LNCAP (cell line): ENCODE data around the gene MS4A3.

Experiments used
- TF ChIP-seq, protein P1 (sequence below): fragments of 450-650 bp; IDR thresholded peaks from 2 replicates; pipeline ENCODE4 v1.5.1; 2017; ENCODE audit warnings: mild to moderate bottlenecking

Gene MS4A3

GRCh38 chr11:60084631-60085273 is 28.3 kb downstream of the MS4A3 start:
- TF ChIP-seq, protein P1, sequence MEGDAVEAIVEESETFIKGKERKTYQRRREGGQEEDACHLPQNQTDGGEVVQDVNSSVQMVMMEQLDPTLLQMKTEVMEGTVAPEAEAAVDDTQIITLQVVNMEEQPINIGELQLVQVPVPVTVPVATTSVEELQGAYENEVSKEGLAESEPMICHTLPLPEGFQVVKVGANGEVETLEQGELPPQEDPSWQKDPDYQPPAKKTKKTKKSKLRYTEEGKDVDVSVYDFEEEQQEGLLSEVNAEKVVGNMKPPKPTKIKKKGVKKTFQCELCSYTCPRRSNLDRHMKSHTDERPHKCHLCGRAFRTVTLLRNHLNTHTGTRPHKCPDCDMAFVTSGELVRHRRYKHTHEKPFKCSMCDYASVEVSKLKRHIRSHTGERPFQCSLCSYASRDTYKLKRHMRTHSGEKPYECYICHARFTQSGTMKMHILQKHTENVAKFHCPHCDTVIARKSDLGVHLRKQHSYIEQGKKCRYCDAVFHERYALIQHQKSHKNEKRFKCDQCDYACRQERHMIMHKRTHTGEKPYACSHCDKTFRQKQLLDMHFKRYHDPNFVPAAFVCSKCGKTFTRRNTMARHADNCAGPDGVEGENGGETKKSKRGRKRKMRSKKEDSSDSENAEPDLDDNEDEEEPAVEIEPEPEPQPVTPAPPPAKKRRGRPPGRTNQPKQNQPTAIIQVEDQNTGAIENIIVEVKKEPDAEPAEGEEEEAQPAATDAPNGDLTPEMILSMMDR: no peak

DNA sequence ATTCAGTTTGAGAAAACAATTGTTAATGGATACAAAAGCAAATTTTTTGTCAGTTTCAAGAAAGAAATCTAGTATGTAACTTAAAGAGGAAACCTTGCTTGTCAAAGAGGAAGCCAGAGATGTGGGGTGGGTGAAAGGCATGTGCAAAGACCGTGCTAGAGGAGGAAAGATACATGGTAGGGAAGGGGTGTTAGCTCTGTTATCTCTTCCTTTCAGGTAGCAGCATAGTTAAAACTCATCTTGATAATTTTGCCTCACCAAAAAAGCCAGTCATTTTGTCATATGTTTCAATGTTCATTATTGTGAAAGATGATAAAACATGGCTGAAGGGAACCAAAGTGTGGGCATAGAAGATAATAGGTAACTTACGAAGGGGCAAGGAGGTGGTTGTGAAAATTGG is 29.4 kb downstream of the MS4A3 start:
- TF ChIP-seq, protein P1: no peak

DNA sequence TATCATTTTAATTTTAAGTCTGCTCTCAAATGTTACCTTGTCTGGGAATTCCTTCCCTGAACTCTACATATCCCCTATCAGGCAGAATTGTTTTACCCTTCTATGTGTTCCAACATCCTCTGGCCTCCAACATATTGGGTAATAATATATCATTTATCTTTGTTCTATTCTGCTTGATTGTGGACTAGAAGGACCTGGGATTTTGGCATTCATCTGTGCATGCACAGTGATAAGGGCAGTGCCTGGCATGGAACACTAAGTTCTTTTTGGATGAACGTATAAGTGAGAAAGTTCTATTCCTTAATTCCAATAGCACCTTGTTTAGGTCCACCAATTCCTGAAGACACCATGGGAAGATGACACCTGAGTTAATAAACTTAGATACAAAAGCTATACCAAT is 30.8 kb downstream of the MS4A3 start:
- TF ChIP-seq, protein P1: no peak

DNA sequence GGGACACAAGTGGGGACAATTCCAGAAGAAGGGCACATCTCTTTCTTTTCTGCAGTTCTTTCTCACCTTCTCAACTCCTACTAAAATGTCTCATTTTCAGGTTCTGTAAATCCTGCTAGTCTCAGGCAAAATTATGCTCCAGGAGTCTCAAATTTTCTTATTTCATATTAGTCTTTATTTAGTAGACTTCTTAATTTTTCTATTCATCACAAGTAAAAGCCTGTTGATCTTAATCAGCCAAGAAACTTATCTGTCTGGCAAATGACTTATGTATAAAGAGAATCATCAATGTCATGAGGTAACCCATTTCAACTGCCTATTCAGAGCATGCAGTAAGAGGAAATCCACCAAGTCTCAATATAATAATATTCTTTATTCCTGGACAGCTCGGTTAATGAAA is 31.9 kb downstream of the MS4A3 start, which contains the start of gene MS4A2:
TSS of gene MS4A2 (plus strand) at position 301 of the 400 bp plus-strand sequence. CDS start 102 bp downstream, outside the sequence.
- TF ChIP-seq, protein P1: no peak

DNA sequence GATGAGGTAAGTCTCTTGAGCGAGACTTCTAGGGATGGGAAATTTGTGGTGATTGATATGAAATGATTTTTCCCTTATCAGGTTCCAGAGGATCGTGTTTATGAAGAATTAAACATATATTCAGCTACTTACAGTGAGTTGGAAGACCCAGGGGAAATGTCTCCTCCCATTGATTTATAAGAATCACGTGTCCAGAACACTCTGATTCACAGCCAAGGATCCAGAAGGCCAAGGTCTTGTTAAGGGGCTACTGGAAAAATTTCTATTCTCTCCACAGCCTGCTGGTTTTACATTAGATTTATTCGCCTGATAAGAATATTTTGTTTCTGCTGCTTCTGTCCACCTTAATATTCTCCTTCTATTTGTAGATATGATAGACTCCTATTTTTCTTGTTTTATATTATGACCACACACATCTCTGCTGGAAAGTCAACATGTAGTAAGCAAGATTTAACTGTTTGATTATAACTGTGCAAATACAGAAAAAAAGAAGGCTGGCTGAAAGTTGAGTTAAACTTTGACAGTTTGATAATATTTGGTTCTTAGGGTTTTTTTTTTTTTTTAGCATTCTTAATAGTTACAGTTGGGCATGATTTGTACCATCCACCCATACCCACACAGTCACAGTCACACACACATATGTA is 39.1 kb downstream of the MS4A3 start:
- TF ChIP-seq, protein P1: no peak

DNA sequence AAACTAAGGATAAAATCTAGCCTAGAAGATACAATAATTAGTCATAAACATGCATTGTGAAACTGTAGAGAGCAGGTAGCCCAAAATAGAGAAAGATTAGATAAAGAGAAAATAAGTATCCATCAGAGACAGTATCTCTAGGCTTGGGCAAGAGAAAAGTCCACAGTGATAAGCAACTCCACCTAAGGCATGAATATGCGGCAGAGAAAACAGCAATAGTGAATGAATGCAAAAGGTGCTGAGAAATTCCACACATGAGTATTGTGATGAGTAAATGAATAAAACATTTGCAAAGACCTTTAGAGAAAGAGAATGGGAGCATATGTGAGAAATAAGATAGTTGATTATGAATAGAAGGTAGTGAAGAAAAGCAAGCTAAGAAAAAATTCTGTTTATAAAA is 40.7 kb downstream of the MS4A3 start:
- TF ChIP-seq, protein P1: no peak

- TF ChIP-seq, protein P1: no peak
Observed at GRCh38 chr11:60098508-60098907, 42.0 kb downstream of the MS4A3 start.
